ENCODE results near the gene POU3F3. TPM values are rescaled to one million over a fixed set of nuclear protein-coding genes. Genes with fewer than 3 reads are reported as not detected.

The POU3F3 gene
- 0.19 TPM in 1 of 2 replicates, not detected in the other for polyA plus RNA-seq (2014; cell fraction: cytosol; rRNA removed)
- 0.26 TPM in 1 of 2 replicates, not detected in the other for polyA plus RNA-seq (2014; cell fraction: nucleus; rRNA removed)

GRCh38 chr2:104853534-104854497 is at the start of gene POU3F3:
Gene POU3F3 (plus strand): TSS chr2:104854115. CDS start chr2:104855511, 1,396 bp downstream.
- peak; percentile 75 for DNase-seq (ENCODE audit: low spot score)

DNA sequence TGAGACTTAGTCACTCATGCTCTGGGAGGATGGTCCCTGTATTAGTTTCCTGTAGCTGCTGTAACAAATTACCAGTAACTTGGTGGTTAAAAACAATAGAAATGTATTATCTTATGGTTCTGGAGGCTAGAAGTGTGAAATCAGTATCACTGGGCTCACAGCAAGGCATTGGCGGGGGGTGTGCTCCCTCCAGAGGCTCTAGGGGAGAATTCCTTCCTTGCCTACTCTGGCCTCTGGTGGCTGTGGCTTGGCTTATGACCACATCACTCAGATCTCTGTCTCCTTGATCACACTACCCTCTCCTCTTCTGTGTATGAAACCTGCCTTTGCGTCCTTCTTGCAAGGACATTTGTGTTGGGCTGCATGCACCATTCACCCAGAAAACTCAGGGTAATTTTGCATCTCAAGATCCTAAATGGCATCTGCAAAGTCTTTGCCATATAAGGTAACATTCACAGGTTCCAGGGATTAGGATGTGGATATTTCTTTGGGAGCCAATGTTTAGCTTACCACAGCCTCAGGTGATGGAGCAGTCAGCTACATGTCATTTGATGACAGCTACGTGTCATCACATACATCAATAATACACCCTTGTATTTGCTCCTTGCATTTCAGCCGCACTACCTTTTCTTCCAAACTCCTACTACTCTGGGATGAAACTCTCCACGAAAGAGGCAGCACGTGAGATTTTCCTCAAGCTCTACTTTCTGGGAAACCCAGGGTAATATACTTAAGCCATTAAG is 49.6 kb upstream of the POU3F3 start:
- no peak for DNase-seq (ENCODE audit: low spot score)

DNA sequence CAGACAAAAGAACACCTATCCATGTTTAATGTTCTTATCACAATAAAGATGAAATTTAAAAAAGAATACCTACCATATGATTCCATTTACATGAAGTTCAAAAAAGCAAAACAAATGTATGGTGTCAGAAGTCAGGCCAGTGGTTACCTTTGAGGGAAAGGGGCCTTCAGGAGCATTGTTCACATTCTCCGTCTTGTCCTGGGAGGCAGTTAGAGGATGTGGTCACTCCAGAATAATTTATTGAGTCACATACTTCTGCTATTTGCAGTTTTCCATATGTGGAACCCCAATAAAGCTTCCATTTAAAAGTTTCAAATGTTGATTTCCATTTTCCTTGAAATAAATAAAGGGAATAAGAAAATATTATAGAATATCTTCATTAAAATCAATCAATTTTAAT is 41.6 kb upstream of the POU3F3 start:
- no peak for DNase-seq (ENCODE audit: low spot score)

DNA sequence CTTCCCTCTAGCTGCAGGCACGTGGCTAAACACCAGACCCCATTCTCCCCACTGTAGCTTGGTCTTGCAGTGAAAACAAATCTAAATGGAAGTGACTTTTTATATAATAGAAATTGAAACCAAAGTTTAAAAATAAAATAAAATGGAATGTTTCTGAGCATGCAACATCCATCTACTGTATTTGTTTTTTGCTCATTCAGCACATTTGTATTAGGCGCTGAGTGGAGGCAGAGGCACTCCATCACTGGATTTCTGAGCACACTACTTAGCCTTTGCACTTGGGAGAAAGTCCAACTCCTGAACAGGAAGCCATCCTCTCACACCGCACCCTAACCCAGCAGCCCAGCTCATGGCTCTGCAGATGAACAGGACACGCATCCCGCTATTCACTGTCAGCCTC is 37.8 kb upstream of the POU3F3 start:
- no peak for DNase-seq (ENCODE audit: low spot score)

- no peak for DNase-seq (ENCODE audit: low spot score)
These were observed 35.7 kb upstream of the POU3F3 start for GRCh38 chr2:104818264-104818663.

DNA sequence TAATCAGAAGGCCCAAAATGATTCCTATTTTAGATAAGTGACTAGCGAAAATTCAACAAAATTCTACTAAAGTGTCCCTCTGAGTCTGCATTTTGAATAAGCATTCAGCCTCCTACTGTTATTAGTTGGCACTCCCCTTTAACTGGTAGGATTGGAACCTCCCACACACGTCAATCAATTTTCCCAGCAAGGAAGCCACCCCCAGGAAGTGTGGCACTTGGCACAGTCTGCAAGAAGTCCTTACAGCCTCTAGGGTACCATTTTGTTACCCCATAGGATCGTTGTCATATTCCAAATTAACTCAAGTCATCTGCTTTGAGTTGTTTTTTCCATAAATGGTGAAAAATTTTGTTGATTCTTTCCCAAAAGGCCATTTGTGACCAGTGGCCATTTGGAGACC is 33.8 kb upstream of the POU3F3 start:
- DNase-seq (ENCODE audit: low spot score): no peak

GRCh38 chr2:104825124-104825865 is 28.6 kb upstream of the POU3F3 start:
- no peak for DNase-seq (ENCODE audit: low spot score)

DNA sequence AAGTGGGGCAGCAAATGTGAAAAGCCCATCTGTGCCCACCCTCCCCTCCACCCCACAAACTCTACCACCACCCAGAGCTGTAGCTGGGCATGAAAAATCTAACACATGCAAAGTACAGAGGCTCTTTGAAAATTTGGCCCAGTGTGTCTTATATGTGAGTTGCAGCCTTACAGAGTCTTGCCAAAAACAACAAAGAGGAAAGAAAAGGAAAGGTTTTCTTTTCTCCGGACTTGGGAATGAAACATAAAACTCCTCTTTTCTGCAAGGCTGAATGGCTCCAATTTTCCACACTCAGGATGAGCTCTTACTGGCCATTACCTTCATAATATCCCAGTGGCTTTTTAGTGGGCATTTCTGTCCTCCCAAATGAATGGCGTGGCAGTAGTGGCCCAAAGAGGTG is 27.9 kb upstream of the POU3F3 start:
- no peak for DNase-seq (ENCODE audit: low spot score)

DNA sequence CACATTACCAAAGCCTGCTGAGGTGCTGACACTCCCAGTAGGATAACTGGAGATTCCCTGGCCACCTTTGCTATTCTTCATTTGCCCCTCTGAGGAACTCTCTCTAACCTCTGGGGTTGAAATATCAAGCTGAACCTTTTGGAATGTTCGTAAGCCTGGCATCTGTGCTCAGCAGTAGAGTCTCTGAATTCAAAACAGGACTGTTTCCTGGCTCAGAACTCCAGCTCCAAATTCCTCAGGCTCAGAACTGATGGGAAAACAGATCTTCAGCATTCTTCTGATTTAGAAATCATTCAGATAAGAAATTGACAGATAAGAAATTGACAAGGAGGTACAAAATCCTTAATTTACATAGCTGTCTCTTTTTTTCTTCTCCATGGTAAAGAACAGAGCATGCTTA is 22.2 kb upstream of the POU3F3 start:
- no peak for DNase-seq (ENCODE audit: low spot score)

GRCh38 chr2:104834431-104835153 is 19.3 kb upstream of the POU3F3 start:
- no peak for DNase-seq (ENCODE audit: low spot score)

DNA sequence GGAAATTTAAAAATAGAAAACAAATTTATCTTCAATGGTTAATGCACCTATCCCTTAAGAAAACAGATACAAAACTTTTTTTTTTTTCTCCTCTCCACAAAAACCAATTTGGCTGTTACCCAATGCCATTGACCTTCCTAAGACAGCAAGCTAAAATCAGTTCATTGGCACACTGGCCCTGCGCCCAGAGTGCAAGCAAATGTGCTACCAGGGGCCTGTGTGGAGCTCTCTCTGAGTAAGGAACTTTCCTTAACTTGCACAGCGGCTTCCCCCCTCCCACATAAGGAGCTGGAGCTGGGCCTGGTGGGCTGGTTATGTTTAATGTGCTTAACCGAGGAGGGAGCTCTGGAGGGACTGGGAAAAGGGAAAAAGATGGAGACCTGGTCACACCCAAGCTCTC is 17.6 kb upstream of the POU3F3 start:
- DNase-seq (ENCODE audit: low spot score): no peak

- DNase-seq (ENCODE audit: low spot score): no peak
These were observed 17.1 kb upstream of the POU3F3 start for GRCh38 chr2:104836841-104837240.

DNA sequence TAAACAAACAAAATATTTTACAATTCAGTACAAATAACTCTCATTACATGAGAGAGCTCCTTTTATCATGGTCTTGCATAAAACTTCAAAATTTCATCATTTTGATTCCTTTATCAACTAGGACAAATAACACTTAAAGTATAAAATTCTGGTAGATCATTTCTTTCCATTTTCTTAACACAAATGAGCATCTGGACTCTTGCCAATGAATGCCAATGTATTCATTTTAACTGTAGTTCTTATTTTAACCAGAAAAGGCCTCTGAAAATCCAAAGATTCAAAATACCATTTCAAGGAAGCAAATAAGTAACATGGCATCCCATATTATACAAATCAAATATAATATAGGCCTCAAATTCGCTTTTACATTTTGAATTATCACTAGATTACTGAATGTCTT is 13.8 kb upstream of the POU3F3 start:
- no peak for DNase-seq (ENCODE audit: low spot score)

DNA sequence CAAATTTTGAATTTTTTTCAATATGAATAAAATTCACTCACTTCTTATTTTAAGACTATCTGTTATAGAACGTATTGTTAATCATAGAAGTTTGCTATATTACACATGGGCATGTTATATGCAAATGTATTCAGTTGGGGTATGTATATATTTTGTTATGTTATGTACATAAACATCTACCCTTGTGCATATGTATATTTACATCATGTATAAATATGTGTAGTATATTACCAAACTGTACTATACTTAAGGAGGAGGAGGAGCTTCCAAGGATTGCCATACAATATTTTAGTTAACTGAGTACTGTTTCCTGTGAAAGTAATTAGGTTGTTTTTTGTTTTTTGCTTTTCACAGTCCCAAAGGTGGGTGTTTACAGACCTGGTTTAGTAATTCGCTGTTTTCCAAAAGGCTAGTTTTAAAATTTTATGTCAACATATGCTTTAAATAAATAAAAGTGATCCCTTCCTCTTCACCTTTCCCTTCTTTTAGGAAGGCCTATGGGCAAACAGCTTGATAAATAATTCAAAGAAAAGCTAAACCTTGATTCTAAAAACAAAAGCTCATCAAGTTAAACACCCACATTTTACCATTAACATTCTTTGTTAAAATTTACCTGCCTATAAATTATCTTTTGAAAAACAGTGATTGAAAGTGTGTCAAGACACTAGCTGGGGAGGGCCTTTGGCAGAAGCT is 12.9 kb upstream of the POU3F3 start:
- no peak for DNase-seq (ENCODE audit: low spot score)

DNA sequence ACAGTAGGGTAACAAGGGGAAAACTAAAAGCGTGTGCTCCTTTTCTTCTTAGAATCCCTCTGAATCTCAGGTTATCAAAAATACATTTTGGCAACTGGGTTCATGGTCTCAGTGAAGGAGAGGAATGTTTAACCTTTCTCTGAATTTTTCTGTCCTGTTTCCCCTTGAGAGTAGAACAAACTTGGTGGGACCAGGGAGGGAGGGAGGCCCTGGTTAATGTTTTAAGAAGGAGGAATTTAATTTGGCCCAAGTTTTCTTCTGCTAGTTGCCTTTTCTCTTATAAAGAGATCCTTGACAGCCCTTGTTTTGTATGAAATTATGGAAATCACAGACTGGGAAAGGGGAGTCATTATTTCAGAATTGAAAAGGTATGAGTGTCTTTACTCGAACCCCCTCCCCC is 12.2 kb upstream of the POU3F3 start:
- DNase-seq (ENCODE audit: low spot score): no peak

DNA sequence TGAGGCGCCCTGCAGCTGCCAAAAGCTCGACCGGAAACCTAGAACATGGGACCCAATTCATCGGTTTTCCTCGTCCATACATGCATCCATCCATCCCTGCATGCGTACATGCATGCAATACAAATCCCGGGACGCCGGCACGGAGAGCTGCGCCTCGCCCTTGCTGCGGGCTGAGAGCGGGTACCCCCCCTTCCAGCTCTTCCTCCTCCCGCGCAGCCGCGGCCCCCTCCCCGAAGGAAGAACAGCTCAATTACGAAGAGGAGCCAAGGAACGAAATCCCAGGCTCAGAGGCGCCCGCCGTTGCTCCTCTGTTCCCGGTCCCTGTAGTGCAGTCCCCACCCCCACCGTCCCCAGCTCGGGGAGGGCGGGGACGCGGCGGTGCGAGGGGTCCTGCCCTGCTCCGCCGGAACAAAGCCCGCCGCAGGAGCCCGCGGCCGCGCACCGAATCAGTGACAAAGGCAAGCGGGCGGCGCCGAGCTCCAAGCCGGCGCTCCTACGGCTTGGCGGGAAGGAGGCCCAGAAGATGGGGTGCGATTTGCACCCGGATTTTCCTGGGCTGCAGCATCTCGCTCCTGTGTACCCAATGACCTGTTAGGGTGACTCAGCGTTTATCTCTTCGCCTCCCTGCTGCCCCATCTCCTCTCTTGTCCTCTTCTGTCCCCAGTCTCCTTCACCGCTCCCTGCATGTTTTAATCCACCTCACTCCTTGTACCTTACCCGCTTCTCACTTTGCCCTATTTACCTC is 8.9 kb upstream of the POU3F3 start:
- DNase-seq (ENCODE audit: low spot score): peak; percentile 30

DNA sequence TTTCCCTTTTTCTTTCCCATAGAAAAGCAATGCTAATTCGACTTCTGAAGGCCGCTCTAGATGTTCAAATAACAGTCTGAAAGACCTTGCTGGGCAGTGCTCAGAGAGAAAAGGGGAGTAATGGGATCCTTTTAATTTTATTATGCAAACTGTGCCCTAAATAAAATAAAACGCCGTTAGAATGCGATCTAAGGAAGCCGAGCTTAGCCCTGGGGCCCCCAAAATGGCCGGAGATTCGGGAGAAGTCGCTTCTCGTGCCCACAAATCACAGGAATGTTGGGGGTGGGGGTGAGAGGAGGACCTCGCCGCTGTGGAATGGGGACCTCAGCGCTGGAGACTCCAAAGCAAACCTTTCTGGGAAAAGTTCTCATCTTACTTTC is 8.4 kb upstream of the POU3F3 start:
- no peak for DNase-seq (ENCODE audit: low spot score)

- DNase-seq (ENCODE audit: low spot score): no peak
These were observed 7.7 kb upstream of the POU3F3 start for GRCh38 chr2:104845946-104846785.
